ENCODE data around the gene CGNL1.
A peak's percentile ranks its signal among the peaks of the same experiment; 100 is the strongest.

CGNL1 gene

GRCh38 chr15:57591822-57592367 is 215.6 kb downstream of the CGNL1 start, which contains the start of gene MYZAP:
Gene MYZAP, plus strand, starts transcription at chr15:57591904. Its CDS starts 131 bp downstream, at chr15:57592035.
- no peak for TF ChIP-seq ZFX (IDR thresholded peaks at IDR 0.05)
- peak within 1 kb of the TSS; percentile 52; the same call in 1 of the 2 replicates for H3K27ac ChIP-seq

- TF ChIP-seq, protein P1, sequence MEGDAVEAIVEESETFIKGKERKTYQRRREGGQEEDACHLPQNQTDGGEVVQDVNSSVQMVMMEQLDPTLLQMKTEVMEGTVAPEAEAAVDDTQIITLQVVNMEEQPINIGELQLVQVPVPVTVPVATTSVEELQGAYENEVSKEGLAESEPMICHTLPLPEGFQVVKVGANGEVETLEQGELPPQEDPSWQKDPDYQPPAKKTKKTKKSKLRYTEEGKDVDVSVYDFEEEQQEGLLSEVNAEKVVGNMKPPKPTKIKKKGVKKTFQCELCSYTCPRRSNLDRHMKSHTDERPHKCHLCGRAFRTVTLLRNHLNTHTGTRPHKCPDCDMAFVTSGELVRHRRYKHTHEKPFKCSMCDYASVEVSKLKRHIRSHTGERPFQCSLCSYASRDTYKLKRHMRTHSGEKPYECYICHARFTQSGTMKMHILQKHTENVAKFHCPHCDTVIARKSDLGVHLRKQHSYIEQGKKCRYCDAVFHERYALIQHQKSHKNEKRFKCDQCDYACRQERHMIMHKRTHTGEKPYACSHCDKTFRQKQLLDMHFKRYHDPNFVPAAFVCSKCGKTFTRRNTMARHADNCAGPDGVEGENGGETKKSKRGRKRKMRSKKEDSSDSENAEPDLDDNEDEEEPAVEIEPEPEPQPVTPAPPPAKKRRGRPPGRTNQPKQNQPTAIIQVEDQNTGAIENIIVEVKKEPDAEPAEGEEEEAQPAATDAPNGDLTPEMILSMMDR (conservative IDR thresholded peaks at IDR 0.05): no peak
- TF ChIP-seq ZFX (IDR thresholded peaks at IDR 0.05): no peak
- peak overlapping the region; percentile 52; the same call in 1 of the 2 replicates for H3K27ac ChIP-seq
Observed at GRCh38 chr15:57592426-57592825, 216.1 kb downstream of the CGNL1 start.

DNA sequence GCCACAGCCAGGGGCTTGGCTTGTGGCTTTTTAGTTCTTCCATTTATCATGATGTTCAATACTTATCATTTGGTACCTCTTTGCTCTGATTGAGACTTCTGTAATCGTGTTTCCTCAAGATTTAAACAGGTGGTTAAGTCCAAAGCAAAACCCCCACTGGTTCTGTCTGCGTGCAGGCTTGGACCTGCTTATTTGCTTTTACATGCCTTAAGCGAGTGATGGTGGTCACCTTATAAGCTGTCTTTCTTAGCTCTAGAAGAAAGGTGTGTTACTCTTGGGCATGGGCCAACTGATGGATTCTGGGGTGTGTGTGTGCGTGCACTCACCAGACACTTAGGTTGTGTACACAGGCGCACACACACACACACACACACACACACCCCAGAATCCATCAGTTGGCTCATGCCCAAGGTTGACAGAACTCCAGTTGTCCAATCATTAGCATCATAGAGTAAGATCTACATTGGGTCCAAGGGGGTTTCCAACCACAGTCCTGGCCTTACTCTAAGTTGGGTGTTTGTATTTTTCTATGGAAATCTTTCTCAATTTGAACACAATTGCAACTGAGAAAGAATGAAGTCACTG is 216.6 kb downstream of the CGNL1 start:
- no peak for TF ChIP-seq ZFX (IDR thresholded peaks at IDR 0.05)
- TF ChIP-seq, protein P1 (conservative IDR thresholded peaks at IDR 0.05): no peak
- H3K27ac ChIP-seq: no peak overlapping the region

DNA sequence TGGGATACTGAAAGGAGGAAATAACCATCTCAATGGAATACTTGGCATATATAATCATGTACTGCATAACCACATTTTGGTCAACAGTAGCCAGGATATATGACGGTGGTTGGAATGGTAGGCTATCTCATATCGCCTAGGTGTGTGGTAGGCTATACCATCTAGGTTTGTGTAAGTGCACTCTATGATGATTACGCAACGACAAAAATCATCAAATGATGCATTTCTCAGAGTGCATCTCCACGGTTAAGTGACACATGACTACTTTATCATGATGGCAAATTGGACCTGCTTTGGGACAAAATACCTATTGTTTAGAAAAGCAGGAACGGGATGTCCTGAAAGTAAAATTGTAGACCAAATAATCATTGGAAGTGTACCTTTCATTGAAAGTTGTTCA is 218.2 kb downstream of the CGNL1 start:
- no peak overlapping the region for H3K27ac ChIP-seq
- TF ChIP-seq, protein P1 (conservative IDR thresholded peaks at IDR 0.05): no peak
- no peak for TF ChIP-seq ZFX (IDR thresholded peaks at IDR 0.05)

DNA sequence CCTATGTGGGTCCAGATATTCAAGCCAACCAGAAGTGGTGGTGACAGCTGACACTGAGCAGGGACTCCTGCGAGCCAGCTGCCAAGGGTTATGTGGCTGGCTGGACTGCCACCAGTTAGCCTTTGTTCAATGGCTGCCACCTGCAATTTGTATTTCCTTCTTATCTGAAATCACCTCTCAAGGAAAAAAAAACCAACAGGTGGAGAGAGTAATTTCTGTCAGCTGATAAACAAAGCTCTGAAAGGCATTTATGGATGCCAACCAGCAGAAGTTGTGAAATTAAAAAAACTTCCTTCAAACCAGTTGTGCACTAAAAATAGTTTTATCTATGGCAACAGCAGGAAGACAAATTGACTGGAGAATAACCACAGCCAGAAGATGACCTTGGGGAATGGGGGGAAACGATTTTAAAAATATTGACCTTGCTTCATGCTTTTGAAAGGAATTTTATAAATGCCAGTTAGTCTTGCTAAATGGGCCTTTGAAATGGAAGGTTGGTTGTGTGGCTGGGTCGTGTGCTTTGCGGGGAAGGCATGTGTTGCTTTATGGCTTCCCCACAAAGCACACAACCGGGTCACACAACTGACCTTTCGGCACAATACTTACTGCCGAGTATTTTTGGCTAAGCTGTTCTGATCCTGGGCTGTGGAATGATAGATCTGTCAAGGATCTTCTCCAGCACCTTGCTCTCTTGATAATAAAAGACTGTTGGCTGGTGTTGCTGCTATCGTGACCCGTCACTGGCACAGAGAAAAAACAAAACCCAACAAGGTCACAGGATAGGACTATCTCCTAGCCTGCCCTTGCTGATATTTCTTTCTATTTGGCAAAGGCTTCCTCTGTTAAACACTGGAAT is 218.9 kb downstream of the CGNL1 start:
- H3K27ac ChIP-seq: no peak overlapping the region
- TF ChIP-seq, protein P1 (conservative IDR thresholded peaks at IDR 0.05): no peak
- no peak for TF ChIP-seq ZFX (IDR thresholded peaks at IDR 0.05)

DNA sequence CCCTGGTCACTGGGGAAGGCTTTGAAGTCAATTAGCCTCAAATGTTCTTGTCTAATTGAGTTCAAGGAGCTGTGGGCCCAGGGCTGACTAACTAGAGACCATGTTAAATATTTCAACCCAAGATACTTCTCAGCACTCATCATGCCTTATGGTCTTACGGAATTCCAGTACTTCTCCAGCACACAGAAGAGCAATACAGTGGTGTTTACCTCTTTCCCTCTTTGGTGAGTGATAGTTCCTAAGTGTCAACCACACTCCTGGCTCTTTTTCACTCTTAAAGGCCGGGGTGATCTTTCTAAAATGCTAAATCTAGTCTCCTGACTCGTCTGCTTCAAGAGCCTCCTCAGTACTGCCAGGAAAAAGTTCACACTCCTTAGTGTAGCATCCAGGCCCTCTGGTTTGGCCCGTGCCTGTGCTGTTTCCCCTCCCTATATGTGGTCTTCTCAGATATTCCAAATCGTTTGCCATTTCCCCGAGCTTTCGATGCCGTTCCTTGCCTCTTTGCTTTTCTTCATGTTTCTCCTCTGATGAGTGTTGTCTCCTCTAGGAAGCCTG is 220.1 kb downstream of the CGNL1 start:
- TF ChIP-seq ZFX (IDR thresholded peaks at IDR 0.05): no peak
- TF ChIP-seq, protein P1 (conservative IDR thresholded peaks at IDR 0.05): no peak
- peak overlapping the region; percentile 18; the same call in 1 of the 2 replicates for H3K27ac ChIP-seq

DNA sequence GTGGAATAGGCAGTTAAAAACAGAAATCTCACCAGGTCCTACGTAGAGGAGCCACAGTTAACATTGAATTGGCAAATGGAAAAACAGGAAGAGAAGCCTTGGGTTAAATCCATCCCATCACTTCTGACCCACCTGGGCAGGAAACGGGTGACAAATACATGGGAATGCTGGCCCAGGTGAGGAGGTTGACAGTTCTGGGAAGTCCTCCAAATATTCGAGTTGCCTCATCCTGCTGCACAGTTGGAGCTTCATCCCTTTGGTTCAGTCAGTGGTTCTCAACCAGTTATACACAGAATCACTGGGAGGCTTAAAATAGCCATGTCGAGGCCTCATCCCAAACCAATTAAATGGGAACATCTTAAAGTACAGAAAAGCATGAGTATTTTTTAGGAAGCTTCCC is 220.7 kb downstream of the CGNL1 start:
- no peak for TF ChIP-seq ZFX (IDR thresholded peaks at IDR 0.05)
- TF ChIP-seq, protein P1 (conservative IDR thresholded peaks at IDR 0.05): no peak
- H3K27ac ChIP-seq: peak overlapping the region; percentile 18; the same call in 1 of the 2 replicates

All from C4-2B (cell line).